NCI-H1092 treated with DMSO at 0.1 percent for 48 hours (cell line): ENCODE results near the gene NGEF.
"Not testable (repeated sequence)": the region's sequence is repeated elsewhere in the genome, so short reads cannot be mapped to it uniquely, and the experiment has no call there.

Experiments
- DNase-seq: peaks from one replicate; lab custom pipeline; 2025; lab: John Stamatoyannopoulos, UW

NGEF gene

GRCh38 chr2:233023007-233023760, 10.1 kb upstream of the NGEF start:
- no peak for DNase-seq

GRCh38 chr2:233022561-233022960, 9.5 kb upstream of the NGEF start:
- no peak for DNase-seq

GRCh38 chr2:233021771-233022170, 8.7 kb upstream of the NGEF start:
- no peak for DNase-seq

- no peak for DNase-seq
These were observed 7.4 kb upstream of the NGEF start for GRCh38 chr2:233020454-233020853.

GRCh38 chr2:233019610-233020009, 6.6 kb upstream of the NGEF start:
- DNase-seq: not testable (repeated sequence)

GRCh38 chr2:233017947-233018346, 4.9 kb upstream of the NGEF start:
- no peak for DNase-seq

- no peak for DNase-seq
These were observed 2.1 kb upstream of the NGEF start for GRCh38 chr2:233015019-233015645.

- no peak for DNase-seq
These were observed 594 bp upstream of the NGEF start for GRCh38 chr2:233013650-233014049.

GRCh38 chr2:233012301-233012971, 620 bp downstream of the NGEF start:
- no peak for DNase-seq

GRCh38 chr2:233011702-233012131, 1.3 kb downstream of the NGEF start:
- no peak for DNase-seq

GRCh38 chr2:233011268-233011650, 1.8 kb downstream of the NGEF start:
- DNase-seq: no peak

GRCh38 chr2:233010569-233011267, 2.3 kb downstream of the NGEF start:
- DNase-seq: no peak

- no peak for DNase-seq
These were observed 3.4 kb downstream of the NGEF start for GRCh38 chr2:233009661-233010060.

- no peak for DNase-seq
These were observed 5.3 kb downstream of the NGEF start for GRCh38 chr2:233007739-233008138.

- DNase-seq: no peak
These were observed 5.8 kb downstream of the NGEF start for GRCh38 chr2:233007270-233007669.

GRCh38 chr2:233006648-233007047, 6.4 kb downstream of the NGEF start:
- no peak for DNase-seq

GRCh38 chr2:233005096-233005495, 8.0 kb downstream of the NGEF start:
- DNase-seq: no peak

GRCh38 chr2:233003658-233004555, 9.1 kb downstream of the NGEF start:
- no peak for DNase-seq

- DNase-seq: no peak
These were observed 10.0 kb downstream of the NGEF start for GRCh38 chr2:233002829-233003657.

GRCh38 chr2:233000886-233001750, 11.9 kb downstream of the NGEF start:
- DNase-seq: no peak
